GM12801 (cell line): ENCODE data around the gene SEMA4D.

Experiments
- CTCF ChIP-seq: IDR thresholded peaks from one replicate; pipeline ENCODE4 v1.5.1; 2011; ENCODE audit warnings: control low read depth; ENCODE audit not compliant: insufficient read length; ENCODE audit errors: extremely low read depth

SEMA4D gene

GRCh38 chr9:89420397-89421178, 77.3 kb downstream of the SEMA4D start:
- no peak for TF ChIP-seq CTCF

DNA sequence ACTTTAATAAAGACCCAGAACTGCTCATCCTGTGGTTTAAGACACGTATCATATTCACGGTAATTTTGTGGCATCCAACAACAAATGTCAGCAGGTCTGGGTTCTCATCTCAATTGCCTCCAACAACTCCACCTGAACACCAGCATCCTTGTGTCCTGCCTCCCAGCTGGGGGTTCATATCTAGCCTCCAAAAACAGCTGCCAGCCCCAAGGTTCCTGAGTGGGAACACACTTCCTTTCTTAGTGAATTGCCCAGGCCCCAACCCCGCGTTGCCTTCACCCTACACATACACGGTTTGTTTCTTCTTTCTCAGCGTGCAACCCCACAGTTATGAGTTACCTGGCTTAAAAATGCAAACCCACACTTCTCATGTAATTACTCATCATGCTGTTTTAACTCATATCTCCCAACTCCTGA, 77.9 kb downstream of the SEMA4D start:
- TF ChIP-seq CTCF: no peak

- TF ChIP-seq CTCF: no peak
Observed at GRCh38 chr9:89418882-89419640, 78.9 kb downstream of the SEMA4D start.

DNA sequence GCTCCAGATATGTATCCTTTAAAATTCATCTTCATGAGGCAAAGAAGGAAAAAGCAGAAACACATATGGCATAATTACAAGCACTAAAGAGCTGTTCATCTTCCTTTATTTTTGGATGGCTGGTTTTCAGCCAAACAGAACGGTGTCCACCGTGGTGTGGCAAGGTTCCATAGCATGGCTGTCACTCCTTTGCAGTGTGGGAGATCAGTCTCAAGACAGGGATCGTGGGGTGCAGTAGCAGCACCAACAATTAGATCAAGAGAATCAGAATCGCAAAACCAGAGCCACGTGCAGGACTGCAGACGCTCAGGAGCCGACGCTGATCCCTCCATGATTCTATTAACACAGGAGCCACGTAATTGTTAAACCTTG, 79.5 kb downstream of the SEMA4D start:
- TF ChIP-seq CTCF: no peak

- TF ChIP-seq CTCF: no peak
Observed at GRCh38 chr9:89417832-89418473, 80.0 kb downstream of the SEMA4D start.

DNA sequence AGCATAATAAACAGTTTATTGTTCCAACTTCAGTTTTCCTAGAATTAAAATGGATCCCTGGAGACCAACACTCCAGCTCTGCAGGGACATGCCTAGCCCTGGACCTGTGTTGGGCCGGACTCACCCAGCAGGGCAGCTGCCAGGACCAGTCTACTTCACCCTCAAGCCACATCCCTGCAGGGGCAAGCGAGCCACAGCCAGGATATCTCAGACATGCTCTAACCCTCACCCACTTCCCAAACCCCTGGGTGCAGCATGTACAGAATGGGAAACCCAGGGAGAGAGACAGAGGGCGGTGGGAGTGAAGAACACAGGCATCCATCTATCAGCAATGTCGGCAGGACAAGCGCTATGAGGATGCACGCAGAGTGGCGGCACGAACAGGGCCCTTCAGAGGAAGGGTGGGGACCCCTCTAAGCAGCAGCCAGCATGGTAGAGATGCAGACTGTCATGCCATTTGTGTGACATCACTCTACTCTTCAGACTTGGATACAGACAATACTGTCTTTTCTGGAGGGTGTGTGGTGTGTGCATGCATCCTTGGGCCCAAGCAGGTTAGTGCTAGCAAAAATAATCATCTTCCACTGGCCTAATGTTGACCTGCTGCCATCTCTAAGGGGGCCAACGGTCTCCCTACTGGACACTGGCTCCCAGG, 83.1 kb downstream of the SEMA4D start:
- no peak for TF ChIP-seq CTCF
